GM10847 (cell line): ENCODE results near the gene ADGRL1.

Experiments
- POLR2A ChIP-seq: IDR thresholded peaks from 2 replicates; pipeline ENCODE4 v1.6.1; 2011; ENCODE audit not compliant: insufficient read length; ENCODE audit errors: extremely low read depth

ADGRL1 gene

DNA sequence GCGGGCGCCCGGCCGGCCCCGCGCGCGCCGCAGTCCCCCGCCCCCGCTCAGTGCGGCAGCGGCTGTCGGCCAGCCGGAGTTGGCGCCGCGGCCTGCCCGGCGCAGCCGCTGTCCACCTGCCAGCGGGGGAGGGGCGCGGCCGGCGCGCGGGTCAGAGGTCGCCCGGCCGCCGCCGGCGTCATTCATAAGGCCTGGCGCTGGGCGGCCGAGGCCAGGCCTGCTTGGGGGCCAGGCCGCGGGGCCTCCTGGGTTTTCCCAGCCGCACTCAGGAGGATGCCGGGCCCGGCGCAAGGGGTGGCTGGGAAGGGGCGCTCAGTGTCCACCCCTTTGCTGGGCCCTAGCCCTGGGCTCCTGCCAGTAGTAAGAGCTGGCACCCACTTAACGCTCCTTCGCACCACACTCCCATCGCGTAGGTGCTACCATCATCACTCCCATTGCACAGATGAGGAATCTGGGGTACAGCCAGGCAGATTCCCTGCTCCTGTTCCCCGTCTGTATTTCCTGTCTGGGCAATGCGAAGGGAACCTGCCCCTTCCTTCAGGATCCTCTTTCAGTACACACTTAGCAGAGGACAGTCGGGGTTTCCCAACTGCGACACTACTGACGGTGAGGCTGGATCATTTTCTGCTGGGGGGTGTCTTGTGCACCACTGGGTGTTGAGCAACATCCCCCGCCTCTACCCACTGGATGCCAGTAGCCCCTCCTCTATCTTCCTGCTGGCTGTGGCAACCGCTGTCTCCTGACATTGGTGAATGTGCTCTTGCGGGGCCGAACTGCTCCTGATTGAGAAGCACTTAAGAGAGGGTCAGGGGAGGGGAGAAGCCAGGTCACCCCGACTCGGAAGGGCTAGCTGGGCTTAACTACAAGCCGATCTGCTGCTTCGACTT, 87.6 kb downstream of the ADGRL1 start:
- no peak for TF ChIP-seq POLR2A

DNA sequence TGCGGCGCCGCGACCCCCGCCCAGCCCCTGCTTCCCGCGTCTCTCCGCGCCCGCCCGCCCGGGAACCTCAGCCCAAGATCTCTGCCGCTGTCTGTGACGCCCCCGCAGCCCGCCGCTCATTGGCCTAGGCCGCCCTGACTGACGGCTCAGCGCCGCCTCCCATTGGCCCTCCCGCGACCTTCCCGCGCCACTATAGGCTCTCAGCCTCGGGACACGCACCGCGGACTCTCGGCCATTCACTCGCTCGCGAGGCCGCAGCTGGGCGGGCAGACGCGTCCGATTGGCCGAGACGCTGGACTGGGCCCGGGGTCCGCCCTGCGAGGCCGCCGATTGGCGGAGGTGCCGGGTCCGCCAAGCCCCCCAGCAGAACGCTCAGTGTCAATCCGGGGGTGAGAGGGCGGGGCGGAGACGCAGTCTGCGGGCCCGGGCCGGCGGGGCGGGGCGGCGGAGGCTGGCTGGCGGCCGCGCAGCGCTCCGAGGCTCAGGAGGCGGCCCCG, 88.3 kb downstream of the ADGRL1 start, which contains the start of gene PRKACA:
TSS of gene PRKACA (minus strand) at position 95 of the 497 bp plus-strand sequence. CDS start 215 bp downstream, outside the sequence.
- no peak for TF ChIP-seq POLR2A

DNA sequence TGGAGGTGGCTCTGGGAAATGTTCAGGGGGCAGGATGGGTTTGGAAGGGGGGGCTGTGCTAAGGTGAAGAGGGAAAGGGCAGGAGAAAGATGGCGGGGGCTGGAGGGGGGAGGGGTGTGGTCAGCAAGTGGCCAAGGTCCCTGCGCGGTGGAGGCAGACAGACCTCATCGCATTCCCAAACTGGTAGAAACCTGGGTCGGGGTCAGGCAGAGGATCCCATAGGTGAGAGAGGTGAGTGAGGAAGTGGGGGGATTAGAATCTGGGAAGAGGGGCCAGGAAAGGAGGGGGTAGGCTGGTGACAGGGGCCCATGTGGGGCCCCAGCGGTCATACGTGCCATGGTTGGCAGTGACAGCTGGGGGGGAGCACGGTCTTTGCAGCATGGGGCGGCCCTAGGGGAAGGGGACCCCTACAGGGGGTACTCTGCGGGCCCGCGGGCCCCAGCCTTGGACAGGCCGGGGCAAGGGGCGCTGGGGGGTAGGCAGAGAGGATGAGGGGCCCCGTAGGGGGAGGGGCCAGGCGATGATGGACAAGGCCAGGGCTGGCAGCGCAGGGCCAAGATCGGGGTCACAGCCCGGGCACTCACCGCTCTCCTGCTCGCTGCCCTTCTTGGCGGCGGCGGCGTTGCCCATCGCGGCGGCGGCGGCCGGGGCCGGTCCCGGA, 88.9 kb downstream of the ADGRL1 start:
- no peak for TF ChIP-seq POLR2A

DNA sequence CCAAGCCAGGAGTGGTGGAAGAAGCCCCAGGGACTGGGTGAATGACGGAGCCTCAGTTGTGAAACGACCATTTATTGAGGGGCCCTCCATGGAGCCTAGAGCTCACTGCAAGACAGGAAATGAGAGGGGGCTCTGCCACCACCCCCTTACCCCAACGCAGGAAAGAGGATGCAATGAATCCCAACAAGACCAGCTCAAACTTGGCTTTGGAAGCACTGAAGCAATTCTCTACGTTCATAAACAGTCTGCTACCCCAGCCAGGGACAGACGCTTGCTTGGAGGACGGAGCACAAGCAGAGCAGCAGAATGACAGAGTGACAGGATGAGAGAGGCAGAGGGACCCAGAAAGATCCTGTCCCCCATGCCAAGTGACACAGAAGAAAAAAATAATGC, 89.4 kb downstream of the ADGRL1 start:
- no peak for TF ChIP-seq POLR2A

DNA sequence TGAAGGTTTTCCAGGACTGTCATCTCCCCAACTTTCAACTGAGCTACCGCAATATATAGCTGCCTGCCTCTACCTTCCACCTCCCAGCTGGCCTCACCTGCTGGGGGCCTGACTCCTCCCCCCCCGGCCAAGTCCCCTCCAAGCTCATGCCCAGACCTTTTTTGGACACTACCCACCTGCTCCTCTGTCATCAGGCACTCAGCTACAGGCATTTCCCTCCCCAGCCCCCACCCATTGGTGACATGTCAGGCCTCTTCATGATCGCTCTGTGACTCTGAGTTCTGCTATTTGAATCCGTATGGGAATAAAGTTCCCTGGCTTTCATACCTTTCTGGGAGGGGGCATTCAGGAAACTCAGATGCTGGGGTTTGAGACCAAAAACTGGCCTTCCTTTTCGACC, 90.2 kb downstream of the ADGRL1 start:
- no peak for TF ChIP-seq POLR2A

DNA sequence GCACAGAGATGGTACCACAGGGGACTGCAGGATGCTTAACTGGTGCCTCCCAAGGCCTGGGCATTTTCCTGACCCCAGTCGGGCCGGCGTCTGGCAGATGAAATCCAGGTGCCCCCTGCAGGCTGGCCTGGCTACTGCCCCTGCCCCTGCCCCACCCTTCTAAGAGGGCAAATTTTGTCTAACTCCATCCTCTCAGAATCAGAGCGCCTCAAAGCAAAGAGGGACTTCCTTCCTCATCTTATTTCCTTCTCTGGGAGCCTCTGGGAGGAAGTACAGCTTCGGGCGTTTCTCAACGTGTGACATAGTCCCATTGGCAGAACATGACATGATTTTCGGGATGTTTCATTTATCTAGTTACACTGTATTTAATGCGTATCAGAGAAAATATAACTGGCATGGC, 91.1 kb downstream of the ADGRL1 start:
- no peak for TF ChIP-seq POLR2A

DNA sequence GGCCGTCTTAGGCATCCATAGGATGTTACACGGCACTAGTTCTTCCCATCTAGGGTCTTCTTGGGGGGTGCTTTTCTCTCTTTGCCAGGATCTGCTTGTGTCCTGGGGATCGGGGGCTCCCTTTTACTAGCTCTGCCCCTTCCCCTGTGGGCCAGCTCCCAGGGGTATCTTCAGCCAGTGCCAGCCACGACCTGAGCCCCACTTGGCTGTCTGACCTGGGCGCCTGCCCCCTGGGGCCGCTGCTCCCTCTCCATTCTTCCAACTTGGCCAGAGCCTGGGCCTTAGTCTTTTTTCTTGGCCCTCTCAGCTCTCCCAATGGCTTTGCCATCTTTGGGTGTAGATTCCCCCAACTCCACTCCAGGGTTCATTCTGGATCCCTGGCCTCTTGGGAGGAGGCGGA, 91.5 kb downstream of the ADGRL1 start:
- TF ChIP-seq POLR2A, result no peak

DNA sequence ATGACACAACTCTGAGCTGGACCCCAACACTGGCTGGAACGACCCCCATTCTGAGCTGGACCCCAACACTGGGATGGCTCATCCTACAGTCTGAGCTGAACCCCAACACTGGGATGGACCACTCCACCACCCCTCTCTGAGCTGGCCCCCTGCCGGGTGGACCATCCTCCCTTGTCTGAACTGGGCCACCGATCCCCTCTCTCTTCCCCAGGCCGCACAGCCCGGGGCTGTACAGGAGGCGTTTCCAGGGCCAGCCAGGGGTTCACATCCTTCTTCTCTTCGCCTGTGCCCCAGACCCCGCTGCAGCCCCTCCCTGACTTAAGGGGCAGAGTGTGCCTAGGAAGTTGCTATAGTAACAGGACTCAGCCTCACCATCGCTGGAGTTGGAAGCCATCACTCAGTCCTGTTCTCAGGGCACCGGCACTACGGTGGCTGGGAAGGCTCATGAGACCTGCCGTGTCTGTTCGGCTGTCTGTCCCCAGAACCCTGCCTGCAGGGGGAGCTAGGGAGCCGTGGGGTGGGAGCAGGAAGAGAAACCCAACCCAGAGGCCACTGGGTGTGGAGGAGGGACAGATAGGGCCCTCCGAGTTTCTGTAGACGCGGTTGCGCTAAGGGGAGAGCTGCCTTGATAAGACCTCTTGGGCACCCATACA, 92.1 kb downstream of the ADGRL1 start:
- no peak for TF ChIP-seq POLR2A

DNA sequence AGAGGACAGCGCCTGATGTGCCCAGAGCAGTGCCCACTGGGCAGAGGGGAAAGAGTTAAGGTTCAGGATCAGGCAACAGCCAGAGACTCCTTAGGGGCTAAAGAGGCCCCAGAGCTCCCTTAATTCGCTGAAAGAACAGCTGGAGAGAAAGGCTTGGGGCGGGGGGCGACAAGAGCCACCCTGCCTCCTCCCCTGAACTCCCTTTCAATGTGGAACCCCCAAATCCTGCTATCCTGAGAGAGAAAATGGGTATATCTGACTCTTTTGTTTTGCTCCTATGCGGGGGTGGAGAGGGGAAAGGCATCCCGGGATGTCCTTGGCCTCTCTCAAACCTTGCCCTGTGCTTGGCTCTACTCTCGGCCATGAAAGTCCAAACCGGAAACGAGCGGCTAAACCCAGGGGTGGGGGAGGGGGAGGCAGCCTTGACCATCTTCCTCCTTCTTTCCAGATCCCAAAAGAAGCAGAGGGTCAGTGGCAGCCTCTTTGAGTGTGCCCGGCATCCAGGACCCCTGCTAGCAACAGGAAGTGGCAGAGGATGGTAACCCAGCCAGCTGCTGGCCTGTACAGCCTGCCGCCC, 93.1 kb downstream of the ADGRL1 start:
- no peak for TF ChIP-seq POLR2A

DNA sequence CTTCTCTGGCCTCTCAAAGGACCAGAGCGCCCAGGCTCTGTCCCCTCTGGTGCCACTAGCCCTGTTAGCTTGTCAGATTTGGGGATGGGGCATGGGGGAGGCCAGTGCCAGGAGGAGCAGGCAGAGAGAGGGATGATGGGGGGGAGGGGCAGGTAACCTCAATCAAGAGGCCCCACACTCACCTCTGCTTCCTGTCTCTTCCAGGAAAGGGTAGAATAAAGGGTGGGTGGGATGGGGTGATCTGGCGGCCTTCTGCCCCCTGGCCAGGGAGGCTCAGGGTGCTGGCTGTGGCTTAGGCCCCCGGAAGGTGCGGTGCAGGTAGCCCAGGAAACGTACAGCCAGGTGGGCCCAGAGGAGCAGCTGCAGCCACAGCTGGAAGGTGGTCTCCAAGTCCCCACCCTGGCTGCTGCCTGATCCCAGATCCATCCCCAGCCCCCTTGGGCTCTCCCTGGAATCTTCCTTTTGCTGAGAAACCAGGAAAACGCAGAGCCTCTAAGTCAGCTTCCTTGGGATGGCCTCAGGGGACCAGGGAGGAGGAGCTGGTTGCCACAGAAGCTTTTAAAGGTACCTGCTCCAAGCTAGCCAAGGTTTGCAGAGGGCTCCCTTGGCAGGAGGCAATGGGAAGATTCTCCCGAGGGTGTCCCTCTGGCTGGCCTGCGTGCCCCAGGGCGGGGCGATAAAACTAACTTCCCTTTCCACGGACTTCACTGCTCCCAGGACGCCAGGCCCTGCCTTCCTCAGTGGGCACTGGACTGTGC, 93.7 kb downstream of the ADGRL1 start:
- TF ChIP-seq POLR2A, result no peak

DNA sequence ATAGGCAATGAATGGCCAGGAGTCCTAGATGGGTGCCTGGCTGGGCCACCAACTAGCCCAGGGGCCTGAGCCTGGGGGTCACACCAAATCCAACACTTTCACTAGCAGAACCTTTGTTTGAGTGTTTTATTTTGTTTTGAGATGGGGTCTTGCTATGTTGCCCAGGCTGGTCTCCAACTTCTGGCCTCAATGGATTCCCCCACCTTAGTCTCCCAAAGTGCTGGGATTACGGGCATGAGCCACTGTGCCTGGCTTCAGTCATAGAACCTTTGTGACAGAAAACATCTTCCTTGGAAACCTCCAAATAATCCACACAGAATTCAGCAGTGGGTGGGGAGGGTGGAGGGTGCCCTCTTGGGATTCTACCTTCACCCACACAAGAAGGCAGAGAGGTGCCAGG, 94.5 kb downstream of the ADGRL1 start:
- no peak for TF ChIP-seq POLR2A

DNA sequence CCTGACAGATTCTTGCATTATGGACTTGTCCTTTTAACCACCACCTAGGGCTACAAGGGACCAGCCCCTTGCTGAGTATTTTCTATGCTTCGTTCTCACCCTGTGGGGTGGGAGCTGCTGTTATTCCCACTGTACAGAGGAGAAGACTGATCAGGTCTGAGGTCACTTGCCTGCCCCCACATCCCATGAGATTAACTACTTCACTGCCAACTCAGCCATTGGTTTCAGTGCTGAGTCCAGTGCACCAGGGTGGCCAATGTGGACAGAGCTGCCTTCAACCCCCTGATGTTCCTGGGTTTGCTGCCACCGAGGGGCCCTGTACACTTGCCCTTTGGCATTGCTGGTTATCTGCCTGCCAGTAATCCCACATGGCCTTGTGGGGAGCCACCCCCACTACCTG, 95.3 kb downstream of the ADGRL1 start:
- TF ChIP-seq POLR2A, result no peak

DNA sequence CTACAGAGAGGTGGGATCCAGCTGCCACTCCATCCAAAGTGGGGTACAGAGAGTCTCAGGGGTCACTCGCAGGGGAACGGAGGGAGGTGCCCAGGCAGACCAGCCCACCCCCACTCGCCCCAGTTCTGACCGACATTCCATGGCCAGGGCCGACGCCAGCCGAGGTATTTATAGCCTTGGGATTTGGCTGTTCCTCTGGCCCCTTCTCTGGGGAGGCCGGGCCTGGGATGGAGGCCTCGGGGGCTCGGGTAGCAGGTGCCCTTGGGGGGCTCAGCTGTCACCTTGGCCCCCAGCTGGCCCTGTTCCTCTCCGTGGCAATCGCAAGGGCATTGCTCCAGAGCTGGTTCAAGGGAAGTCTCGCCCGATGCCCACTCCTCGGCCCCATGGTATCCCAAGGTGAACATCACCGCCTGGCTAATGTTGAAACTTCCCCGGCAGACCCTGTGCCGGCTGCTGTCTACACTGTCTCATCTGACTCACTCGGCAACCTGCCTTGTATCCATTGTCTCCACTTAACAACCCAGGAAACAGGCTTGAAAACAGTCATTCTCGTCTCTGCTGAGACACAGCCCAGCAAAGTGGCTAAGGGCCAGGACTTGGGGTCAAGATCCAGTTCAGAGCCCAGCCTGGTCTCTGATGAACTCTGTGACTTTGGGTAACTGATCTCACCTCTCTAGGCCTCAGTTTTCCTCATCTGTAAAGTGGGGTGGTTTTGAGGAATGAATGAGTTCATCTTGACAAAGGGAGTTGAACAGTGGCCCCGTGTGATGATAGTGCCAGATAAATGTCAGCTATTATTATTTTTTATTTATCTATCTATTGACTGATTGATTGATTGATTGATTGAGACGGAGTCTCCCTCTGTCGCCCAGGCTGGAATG, 98.1 kb downstream of the ADGRL1 start:
- no peak for TF ChIP-seq POLR2A

DNA sequence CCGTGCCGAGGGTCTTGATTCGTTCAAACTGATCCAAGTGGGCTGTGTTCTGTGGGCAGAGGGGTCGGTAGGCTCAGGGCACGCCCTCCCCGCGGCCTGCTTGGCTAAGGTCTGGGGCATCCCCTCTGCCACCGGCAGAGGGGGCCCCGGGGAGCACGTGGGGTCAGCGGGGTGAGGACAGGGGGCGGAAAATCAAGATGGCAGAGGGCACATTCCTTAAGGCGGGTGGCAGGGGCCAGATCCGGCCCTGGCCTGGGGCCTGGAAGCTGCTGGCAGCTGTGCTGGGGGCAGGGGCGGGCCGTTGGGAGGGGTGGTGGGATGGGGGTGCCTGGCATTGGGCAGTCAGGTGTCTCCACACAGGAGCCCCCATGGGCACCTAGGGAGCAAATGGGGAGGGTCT, 99.1 kb downstream of the ADGRL1 start:
- no peak for TF ChIP-seq POLR2A
